ENCODE results near the gene MED12. TPM values are rescaled to one million over a fixed set of nuclear protein-coding genes. Genes with fewer than 3 reads are reported as not detected.
A peak's percentile ranks its signal among the peaks of the same experiment; 100 is the strongest.

The MED12 gene
- total RNA-seq, 1 donor from 2014 or later = 39.3 TPM

- TF ChIP-seq POLR2A (IDR thresholded peaks at IDR 0.05) (no peak), CTCF (IDR thresholded peaks at IDR 0.05) (no peak), POLR2AphosphoS5 (IDR thresholded peaks at IDR 0.05; ENCODE audit: insufficient read depth in 1 of 2, low read depth in 1 of 2) (no peak)
- Histone ChIP-seq H3K27ac (peak overlapping the region; percentile 71), H3K4me1 (peaks cover 16% of the 10 kb centered on the region), H3K36me3 (peaks cover 0 to 15% of the 10 kb centered on the region in 2 donors), H3K4me3 (no peak overlapping the region), H3K27me3 (no peaks in the 10 kb centered on the region), H3K9me3 (no peaks in the 10 kb centered on the region)
- intact Hi-C loops (cut with DNase I) = no loop called here
- DNase-seq (ENCODE audit: extremely low spot score in 2 of 2) = no peak
Observed at GRCh38 chrX:71117358-71117757, 1.0 kb upstream of the MED12 start.

GRCh38 chrX:71118985-71119535, 664 bp downstream of the MED12 start:
- H3K4me3 ChIP-seq = peak overlapping the region; percentile 54 to 56
- peak overlapping the region; percentile 71 for H3K27ac ChIP-seq
- H3K36me3 ChIP-seq = peaks cover 0 to 27% of the 10 kb centered on the region in 2 donors
- TF ChIP-seq POLR2A (IDR thresholded peaks at IDR 0.05) = no peak
- no peak for TF ChIP-seq POLR2AphosphoS5 (IDR thresholded peaks at IDR 0.05; ENCODE audit: insufficient read depth in 1 of 2, low read depth in 1 of 2)
- peaks cover 16% of the 10 kb centered on the region for H3K4me1 ChIP-seq
- intact Hi-C loops (cut with DNase I) = no loop called here
- H3K9me3 ChIP-seq = no peaks in the 10 kb centered on the region
- DNase-seq (ENCODE audit: extremely low spot score in 2 of 2) = no peak
- no peaks in the 10 kb centered on the region for H3K27me3 ChIP-seq

- Histone ChIP-seq H3K27me3 (no peaks in the 10 kb centered on the region), H3K4me1 (no peaks in the 10 kb centered on the region), H3K9me3 (no peaks in the 10 kb centered on the region), H3K27ac (no peak overlapping the region), H3K36me3 (peaks cover 0 to 29% of the 10 kb centered on the region in 2 donors), H3K4me3 (no peak overlapping the region)
- no peak for DNase-seq (ENCODE audit: extremely low spot score in 2 of 2)
- no peak for TF ChIP-seq POLR2A (IDR thresholded peaks at IDR 0.05)
- TF ChIP-seq POLR2AphosphoS5 (IDR thresholded peaks at IDR 0.05; ENCODE audit: insufficient read depth in 1 of 2, low read depth in 1 of 2) = no peak
- intact Hi-C loops (cut with DNase I) = no loop called here
Observed at GRCh38 chrX:71128166-71128833, 9.9 kb downstream of the MED12 start.

- DNase-seq (ENCODE audit: extremely low spot score in 2 of 2) = no peak
- Histone ChIP-seq H3K9me3 (no peaks in the 10 kb centered on the region), H3K4me1 (no peaks in the 10 kb centered on the region), H3K36me3 (peaks cover 0 to 26% of the 10 kb centered on the region in 2 donors), H3K27me3 (no peaks in the 10 kb centered on the region), H3K4me3 (no peak overlapping the region), H3K27ac (no peak overlapping the region)
- intact Hi-C loops (cut with DNase I) = no loop called here
- no peak for TF ChIP-seq POLR2A (IDR thresholded peaks at IDR 0.05)
- TF ChIP-seq CTCF (IDR thresholded peaks at IDR 0.05) = peak; percentile 52 to 64 (median 60)
- TF ChIP-seq POLR2AphosphoS5 (IDR thresholded peaks at IDR 0.05; ENCODE audit: insufficient read depth in 1 of 2, low read depth in 1 of 2) = no peak
Observed at GRCh38 chrX:71128915-71129765, 10.7 kb downstream of the MED12 start.

- intact Hi-C loops (cut with DNase I) = no loop called here
- peaks cover 0 to 23% of the 10 kb centered on the region in 2 donors for H3K36me3 ChIP-seq
Observed at GRCh38 chrX:71131510-71131909, 13.1 kb downstream of the MED12 start.

More at GRCh38 chrX:71131510-71131909, 13.1 kb downstream of the MED12 start:
- H3K27ac ChIP-seq = no peak overlapping the region
- no peaks in the 10 kb centered on the region for H3K4me1 ChIP-seq
- DNase-seq (ENCODE audit: extremely low spot score in 2 of 2) = no peak
- no peaks in the 10 kb centered on the region for H3K9me3 ChIP-seq
- TF ChIP-seq POLR2A (IDR thresholded peaks at IDR 0.05) = no peak
- TF ChIP-seq CTCF (IDR thresholded peaks at IDR 0.05) = no peak
- no peak for TF ChIP-seq POLR2AphosphoS5 (IDR thresholded peaks at IDR 0.05; ENCODE audit: insufficient read depth in 1 of 2, low read depth in 1 of 2)
- no peaks in the 10 kb centered on the region for H3K27me3 ChIP-seq
- H3K4me3 ChIP-seq = no peak overlapping the region
